GM18505 (cell line): Measurements from ENCODE around the gene AKAP13.
"Not testable (repeated sequence)": the region's sequence is repeated elsewhere in the genome, so short reads cannot be mapped to it uniquely, and the experiment has no call there.

Source experiments
- ATAC-seq: cut with Tn5 transposase; IDR thresholded peaks from one replicate; pipeline ENCODE4 v1.9.1; 2021; ENCODE audit not compliant: unreplicated experiment
- POLR2A ChIP-seq: IDR thresholded peaks from 4 replicates; pipeline ENCODE4 v1.6.1; 2011; ENCODE audit warnings: borderline replicate concordance; ENCODE audit not compliant: insufficient read depth, insufficient read length; ENCODE audit errors: extremely low read depth

The AKAP13 gene

DNA sequence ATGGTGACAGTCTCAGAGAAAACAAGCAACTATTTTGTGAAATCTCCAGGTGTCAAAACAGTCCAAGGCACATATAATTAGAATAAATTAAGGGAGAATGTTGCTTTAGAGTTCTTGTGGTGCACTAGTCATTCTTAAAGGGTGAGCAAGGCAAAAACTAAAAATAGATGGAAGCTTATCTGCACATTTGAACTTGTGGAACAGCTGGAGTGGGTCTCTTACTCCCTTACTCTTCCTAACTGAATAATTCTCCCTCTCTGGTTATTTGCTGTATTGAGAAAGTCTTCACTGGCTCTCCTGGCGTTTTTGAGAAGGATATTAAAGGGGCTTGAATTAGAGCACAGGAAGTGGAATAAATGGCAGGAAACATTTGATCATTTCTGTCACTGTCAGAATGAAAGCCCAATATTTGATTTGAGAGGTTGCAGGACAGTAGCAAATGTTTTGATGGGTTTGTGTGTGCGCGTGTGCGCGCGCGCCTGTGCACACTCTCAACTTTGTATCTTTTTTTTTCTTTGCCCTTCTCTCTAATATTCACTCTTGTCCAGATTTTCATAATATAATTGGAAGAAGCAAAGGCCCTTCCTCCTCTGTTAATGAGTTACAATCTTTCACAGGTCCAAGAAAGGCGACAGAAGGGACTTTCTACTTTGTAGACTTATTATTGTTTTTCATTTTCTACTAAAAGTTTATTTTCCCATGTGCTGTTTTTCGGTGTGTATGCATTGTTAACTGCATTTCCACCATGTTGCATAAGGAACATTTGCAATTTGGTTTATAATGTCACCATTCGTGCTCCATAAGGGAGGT, 40.9 kb downstream of the AKAP13 start:
- TF ChIP-seq POLR2A, result no peak
- no peak for ATAC-seq

DNA sequence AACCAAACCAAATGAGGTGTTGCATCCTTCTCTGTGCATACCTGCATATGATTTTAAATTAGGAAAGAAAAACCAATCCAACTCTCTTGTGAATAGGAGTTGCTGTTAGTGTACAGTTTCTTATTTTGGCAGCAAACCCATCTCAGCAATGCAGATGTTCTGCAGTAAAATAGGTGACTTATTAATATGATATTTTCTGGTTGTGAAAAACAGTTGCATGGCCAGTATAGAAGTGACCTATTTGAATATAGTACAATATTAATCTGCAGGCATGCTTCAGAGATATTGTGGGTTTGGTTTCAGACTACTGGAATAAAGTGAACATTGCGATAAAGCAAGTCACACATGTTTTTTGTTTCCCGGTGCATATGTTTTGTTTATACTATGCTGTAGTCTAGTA, 42.2 kb downstream of the AKAP13 start:
- no peak for ATAC-seq
- TF ChIP-seq POLR2A, result no peak

DNA sequence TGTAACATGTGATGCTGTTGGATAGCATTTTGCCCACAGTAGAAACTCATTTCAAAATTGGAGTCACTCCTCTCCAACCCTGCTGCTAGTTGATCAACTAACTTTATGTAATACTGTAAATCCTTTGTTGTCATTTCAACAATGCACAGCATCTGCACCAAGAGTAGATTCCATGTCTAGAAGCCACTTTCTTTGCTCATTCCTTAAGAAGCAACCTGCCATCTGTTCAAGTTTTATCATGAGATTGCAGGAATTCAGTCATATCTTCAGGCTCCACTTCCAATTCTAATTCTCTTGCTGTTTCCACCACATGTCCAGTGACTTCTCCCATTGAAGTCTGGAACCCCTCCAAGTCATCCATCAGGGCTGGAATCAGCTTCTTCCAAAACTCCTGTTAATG, 42.9 kb downstream of the AKAP13 start:
- ATAC-seq, result no peak
- no peak for TF ChIP-seq POLR2A

DNA sequence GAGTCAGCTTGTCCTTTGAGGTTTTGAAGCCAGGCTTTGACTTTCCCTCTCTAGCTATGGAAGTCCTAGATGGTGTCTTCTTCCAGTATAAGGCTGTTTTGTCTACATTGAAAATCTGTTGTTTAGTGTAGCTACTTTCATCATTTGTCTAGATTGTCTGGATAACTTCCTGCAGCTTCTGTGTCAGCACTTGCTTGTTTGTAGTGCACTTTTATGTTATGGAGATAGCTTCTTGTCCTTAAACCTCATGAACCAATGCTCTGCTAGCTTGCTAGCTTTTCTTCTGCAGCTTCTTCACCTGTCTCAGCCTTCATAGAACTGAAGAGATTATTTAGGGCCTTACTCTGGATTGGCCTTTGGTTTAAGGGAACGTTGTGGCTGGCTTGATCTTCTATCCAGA, 43.8 kb downstream of the AKAP13 start:
- no peak for ATAC-seq
- TF ChIP-seq POLR2A, result no peak

DNA sequence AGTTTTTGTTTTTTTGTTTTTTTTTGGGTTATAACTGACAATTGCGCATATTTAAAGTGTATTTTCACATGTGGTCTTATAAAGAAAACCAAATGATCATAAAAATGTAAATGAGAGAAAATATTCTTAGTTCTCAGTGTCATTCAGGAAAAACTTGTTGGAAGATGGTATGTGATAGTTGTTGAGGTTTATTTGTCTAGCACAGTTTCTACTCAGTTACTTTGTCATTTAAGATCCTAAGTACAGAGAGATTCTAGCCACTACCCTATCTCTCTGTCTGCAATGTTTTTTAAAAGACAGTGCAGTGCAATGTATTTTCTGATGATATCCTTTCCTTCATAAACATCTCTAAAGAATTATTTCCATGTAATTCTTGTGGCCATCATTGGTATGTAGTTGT, 46.1 kb downstream of the AKAP13 start:
- TF ChIP-seq POLR2A, result no peak
- no peak for ATAC-seq

DNA sequence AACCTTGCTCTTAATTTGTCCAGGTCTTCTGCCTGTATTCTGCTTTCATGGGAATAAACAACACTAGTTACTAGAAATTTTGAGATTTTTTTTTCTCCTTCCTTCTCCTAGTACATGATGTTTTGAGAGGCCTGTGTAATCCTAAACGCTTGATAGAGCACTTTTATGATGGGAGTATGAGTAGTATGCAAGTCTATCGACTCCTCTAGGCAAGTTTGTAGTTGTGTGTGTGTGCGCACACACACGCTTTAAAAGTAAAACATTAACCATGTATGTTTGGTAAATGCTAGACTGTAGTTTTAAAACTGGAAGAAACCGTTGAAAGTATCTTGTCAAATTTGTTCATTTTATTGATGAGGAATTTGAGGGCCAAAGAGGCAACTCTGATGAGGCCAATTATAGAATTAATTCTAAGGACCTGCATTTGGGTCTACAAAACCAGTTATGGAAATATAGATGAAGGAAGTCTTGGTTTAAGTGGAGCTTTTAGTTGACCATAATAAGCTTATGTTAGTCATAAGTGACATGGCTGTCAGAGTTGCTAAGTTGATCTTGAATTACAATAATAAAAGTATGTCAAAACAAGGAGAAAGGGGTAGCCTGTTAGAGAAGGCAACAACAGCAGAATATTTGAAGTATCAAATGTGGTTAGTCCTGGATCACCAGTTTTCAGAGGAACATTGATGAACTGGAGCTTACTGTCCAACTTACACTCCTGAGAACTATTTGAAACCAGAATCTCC, 47.1 kb downstream of the AKAP13 start:
- no peak for ATAC-seq

DNA sequence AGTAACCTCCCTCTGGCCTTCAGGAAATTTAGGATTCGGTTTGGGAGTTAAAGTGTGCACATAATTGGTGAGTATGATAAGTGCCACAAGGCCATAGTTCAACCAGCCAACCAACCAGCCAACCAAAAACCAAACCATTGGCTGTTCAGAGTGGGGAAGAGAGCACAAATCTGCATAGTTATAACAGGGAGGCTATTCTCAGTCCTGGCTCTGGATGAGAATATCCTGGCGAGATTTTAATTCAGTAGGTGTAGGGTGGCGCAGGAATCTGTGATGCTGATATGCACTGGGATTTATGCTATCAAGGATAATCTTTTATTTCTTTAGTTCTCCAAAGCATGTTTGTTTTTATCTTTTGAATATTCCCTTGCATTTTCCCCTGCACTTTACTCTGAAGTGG, 49.1 kb downstream of the AKAP13 start:
- no peak for TF ChIP-seq POLR2A
- no peak for ATAC-seq

More for the DNA sequence above, 47.1 kb downstream of the AKAP13 start:
- no peak for TF ChIP-seq POLR2A

DNA sequence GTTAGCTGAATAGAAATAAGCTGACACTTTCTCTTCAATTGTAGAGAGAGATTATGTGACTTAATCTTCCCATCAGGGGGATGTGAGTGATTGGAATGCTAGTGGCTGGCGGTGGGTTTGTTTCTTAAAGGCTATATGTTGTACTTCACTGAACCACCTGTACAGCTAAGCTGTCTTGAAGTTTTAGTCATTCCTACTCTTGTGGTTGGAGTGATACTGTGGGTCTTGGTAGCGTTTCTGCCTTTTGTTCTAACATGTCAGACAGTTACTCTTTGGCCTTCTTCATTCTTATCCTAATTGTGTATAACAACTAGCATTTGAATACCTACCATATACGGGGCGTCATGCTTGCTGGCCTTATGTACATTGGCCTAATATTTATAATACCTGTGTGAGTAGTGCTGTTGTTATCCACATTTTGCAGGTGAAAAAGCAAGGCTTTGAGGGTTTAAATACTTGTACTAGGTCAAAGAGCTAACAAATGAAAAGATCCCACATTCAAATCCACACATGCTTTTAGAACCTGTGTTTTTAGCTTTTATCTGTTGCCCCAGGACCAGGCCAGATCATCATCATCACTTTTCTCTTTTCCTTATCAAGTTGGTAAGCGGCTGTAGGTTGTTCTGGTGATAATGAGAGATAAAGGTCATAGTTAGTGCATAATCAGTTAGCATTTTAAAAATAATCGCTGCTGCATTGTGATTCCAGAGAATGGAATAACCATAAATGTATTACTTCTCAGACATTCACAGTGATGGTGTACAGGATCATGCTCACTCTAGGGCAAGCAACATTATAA, 50.2 kb downstream of the AKAP13 start:
- peak; percentile 98 for ATAC-seq
- no peak for TF ChIP-seq POLR2A

DNA sequence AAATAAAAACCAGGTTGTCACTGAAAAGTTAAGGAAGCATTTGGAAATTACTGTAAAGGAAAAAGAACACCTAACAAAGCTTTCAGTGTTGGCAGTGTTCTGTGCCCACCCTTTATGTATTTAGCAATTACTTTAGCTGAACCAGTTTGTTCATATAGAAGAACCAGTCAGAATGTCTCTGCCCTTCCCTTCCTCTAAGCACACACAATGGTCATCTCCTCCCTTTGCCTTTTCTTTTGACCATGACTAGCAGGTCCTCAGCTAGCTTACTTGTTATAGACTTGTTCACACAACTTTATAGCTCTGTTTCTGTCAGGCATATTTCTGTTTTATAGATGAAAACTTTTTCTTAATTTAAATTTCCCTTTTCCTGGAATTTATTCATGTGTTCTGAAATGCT, 59.6 kb downstream of the AKAP13 start:
- ATAC-seq, result no peak
- no peak for TF ChIP-seq POLR2A

DNA sequence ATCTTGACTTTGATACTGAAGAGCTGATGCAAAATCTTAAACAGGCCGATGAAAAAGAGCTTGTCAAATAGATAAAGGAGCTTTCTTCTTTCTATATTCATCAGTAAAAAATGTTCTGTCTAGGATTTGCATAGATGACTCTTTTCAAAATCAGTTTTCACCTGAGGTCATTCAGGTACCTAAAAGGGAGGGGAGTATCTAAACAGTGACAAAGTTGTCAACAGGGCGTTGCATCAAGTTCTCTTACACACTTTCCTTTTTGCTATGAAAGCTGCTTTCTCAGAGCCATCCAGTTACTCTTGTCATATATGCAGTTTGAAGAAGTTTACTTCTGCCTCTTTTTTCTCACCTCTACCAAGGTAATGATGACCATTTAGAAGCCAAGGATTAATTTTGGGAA, 60.0 kb downstream of the AKAP13 start:
- ATAC-seq, result peak; percentile 51
- TF ChIP-seq POLR2A, result no peak

DNA sequence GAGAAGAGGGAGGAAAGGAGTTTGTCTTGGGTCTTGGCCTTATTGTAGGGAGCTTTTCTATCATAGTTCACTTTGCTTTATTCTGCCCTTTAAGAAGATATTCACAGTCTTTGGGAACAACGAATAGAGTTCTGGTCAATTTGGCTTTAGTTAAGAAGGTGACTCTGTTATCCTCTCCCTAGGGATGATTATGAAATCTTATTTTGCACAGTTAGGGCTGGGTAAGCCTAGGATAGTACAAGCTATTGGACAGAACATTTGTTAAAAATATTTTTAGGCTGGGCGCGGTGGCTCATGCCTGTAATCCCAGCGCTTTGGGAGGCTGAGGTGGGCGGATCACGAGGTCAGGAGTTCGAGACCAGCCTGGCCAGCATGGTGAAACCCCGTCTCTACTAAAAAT, 61.5 kb downstream of the AKAP13 start:
- not testable (repeated sequence) for ATAC-seq

DNA sequence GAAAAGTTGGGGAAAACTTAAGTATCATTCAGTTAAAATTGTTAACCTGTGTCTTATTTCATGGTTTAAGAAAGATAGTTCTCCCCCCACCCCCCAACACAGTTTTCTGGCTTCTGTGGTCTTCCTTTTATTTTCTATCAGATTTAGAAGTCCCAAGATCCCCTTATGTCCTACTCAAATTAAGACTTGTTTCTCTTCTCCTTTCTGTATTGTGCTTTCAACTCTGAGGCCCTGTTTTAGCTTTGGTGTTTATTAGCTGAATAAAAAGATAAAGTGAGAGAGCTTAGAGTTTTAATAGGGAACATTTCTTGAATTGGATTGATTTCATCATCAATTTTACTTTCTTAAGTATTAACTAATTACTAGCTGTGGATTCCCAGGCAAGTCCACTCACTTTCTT, 62.6 kb downstream of the AKAP13 start:
- peak; percentile 52 for ATAC-seq
- TF ChIP-seq POLR2A, result no peak

DNA sequence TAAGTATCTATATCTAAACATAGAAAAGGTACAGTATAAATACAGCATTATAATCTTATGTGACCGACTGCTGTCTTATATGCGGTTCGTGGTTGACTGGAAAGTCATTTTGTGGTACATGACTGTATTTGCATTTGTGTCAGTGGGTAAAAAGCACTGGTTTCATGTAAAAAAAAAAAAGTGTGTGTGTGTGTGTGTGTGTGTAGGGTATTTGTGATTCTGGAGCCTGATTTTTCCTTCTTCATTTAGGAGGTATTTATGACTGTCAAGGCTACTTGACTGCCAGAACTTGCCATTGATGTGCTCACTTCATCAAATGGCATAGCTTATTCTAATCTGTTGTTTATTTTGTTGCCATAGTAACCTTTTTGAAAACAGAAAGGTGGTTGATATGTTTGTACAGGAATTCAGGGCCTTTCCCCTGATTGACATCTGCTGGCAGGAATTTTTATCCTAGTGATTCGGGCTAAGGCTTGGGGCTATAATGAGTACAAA, 63.2 kb downstream of the AKAP13 start:
- TF ChIP-seq POLR2A, result no peak
- peak; percentile 69 for ATAC-seq
